Epidermal melanocyte (primary cell): ENCODE data around the gene PHYHIPL.
"Not testable (repeated sequence)": the region's sequence is repeated elsewhere in the genome, so short reads cannot be mapped to it uniquely, and the experiment has no call there.

ENCODE experiments used
- DNase-seq: peaks from one replicate; pipeline ENCODE4 v3.0.0; 2011; ENCODE audit warnings: low spot score; ENCODE audit not compliant: insufficient read length

The PHYHIPL gene

GRCh38 chr10:59190332-59190731 is 13.9 kb downstream of the PHYHIPL start:
- no peak for DNase-seq

- no peak for DNase-seq
These were observed 29.8 kb downstream of the PHYHIPL start for GRCh38 chr10:59206204-59206720.

- DNase-seq: no peak
These were observed 35.9 kb downstream of the PHYHIPL start for GRCh38 chr10:59212301-59212798.

GRCh38 chr10:59214160-59214559 is 37.7 kb downstream of the PHYHIPL start:
- no peak for DNase-seq

GRCh38 chr10:59216178-59216869 is 39.9 kb downstream of the PHYHIPL start:
- no peak for DNase-seq

GRCh38 chr10:59222788-59223187 is 46.3 kb downstream of the PHYHIPL start:
- DNase-seq: no peak

- DNase-seq: not testable (repeated sequence)
These were observed 47.2 kb downstream of the PHYHIPL start for GRCh38 chr10:59223597-59223996.

- DNase-seq: no peak
These were observed 48.8 kb downstream of the PHYHIPL start for GRCh38 chr10:59225211-59225610.

GRCh38 chr10:59227136-59227673 is 50.8 kb downstream of the PHYHIPL start:
- no peak for DNase-seq

- DNase-seq: no peak
These were observed 53.0 kb downstream of the PHYHIPL start for GRCh38 chr10:59229441-59229840.

GRCh38 chr10:59234194-59234593 is 57.8 kb downstream of the PHYHIPL start:
- DNase-seq: no peak

GRCh38 chr10:59234816-59235429 is 58.5 kb downstream of the PHYHIPL start:
- DNase-seq: no peak

GRCh38 chr10:59236064-59236697 is 59.7 kb downstream of the PHYHIPL start:
- no peak for DNase-seq

- no peak for DNase-seq
These were observed 61.3 kb downstream of the PHYHIPL start for GRCh38 chr10:59237775-59238174.

- DNase-seq: not testable (repeated sequence)
These were observed 62.7 kb downstream of the PHYHIPL start for GRCh38 chr10:59239108-59239507.

GRCh38 chr10:59240582-59241183 is 64.2 kb downstream of the PHYHIPL start:
- DNase-seq: no peak

GRCh38 chr10:59242057-59242456 is 65.6 kb downstream of the PHYHIPL start:
- DNase-seq: no peak

- DNase-seq: no peak
These were observed 66.5 kb downstream of the PHYHIPL start for GRCh38 chr10:59242991-59243390.

- no peak for DNase-seq
These were observed 67.3 kb downstream of the PHYHIPL start for GRCh38 chr10:59243611-59244195.

GRCh38 chr10:59244871-59245270 is 68.4 kb downstream of the PHYHIPL start:
- no peak for DNase-seq

GRCh38 chr10:59245686-59246085 is 69.2 kb downstream of the PHYHIPL start:
- no peak for DNase-seq
